HepG2 (cell line): ENCODE measurements around the gene TENM3. TPM values are rescaled to one million over a fixed set of nuclear protein-coding genes. Genes with fewer than 3 reads are reported as not detected.

Source experiments
- ATAC-seq: fragments of 200-7000 bp; cut with Tn5 transposase; 3 replicates; pipeline ENCODE4 v1.9.1; 2020; ENCODE audit warnings: mild to moderate bottlenecking, moderate library complexity
- BruUV-seq: library from RNA; stranded (reverse); fragments of 400-500 nt; replicated peaks from 2 replicates; lab custom pipeline; 2021; lab: Mats Ljungman, UMichigan
- CTCF ChIA-PET: fragments of 300-600 bp; formaldehyde crosslinking; extraction: SDS; loops from one replicate; lab custom pipeline; 2021; ENCODE audit warnings: low total read pairs, inconsistent platforms, low intra/inter-chr PET ratio; lab: Yijun Ruan, JAX
- POLR2A ChIA-PET: fragments of 350-600 bp; sonication (Branson Sonifier 250); formaldehyde crosslinking; loops from one replicate; lab custom pipeline; 2020; ENCODE audit warnings: antibody characterized with exemption, inconsistent platforms; lab: Yijun Ruan, JAX
- DNase-seq: peaks from one replicate; pipeline ENCODE4 v3.0.0-alpha.2; 2015; ENCODE audit warnings: low spot score
- FAIRE-seq: peaks from 3 replicates; lab custom pipeline; 2011; peaks lifted over from hg19 to GRCh38; lab: Jason Lieb, UNC
- H2AFZ ChIP-seq: one replicate; pipeline ENCODE4 v1.6.1; 2011; ENCODE audit warnings: low read length, inconsistent platforms
- H3K27ac ChIP-seq: fragments of 300-600 bp; 3 replicates; pipeline ENCODE4 v1.8.0; 2011; ENCODE audit warnings: mixed run types, mild to moderate bottlenecking, mixed read lengths, low read length, inconsistent platforms; ENCODE audit not compliant: insufficient read depth; ENCODE audit errors: extremely low read length
- H3K27me3 ChIP-seq, 2 experiments: fragments of 200-600 bp in 1 of 2; 2 replicates in 1 of 2; 3 replicates in 1 of 2; pipeline versions ENCODE4 v1.6.0 to v1.8.0; 2011; ENCODE audit warnings: low read length in 2 of 2, mild to moderate bottlenecking in 2 of 2, moderate library complexity in 2 of 2, inconsistent platforms in 1 of 2; ENCODE audit not compliant: insufficient read depth in 2 of 2, control insufficient read depth in 1 of 2
- H3K36me3 ChIP-seq, 2 experiments: fragments of 200-600 bp in 1 of 2; replicated peaks in 1 of 2; 2 replicates in 1 of 2; 3 replicates in 1 of 2; pipeline versions ENCODE4 v1.5.1 to v1.8.0; 2011; ENCODE audit warnings: low read length in 2 of 2, inconsistent platforms in 1 of 2; ENCODE audit not compliant: insufficient read depth in 2 of 2, control insufficient read depth in 1 of 2
- H3K4me1 ChIP-seq: 2 replicates; pipeline ENCODE4 v1.5.1; 2012; ENCODE audit warnings: low read length, inconsistent platforms; ENCODE audit not compliant: insufficient read depth
- H3K4me2 ChIP-seq: 2 replicates; pipeline ENCODE4 v1.6.0; 2011; ENCODE audit warnings: low read depth, low read length, inconsistent platforms
- H3K4me3 ChIP-seq, 3 experiments: fragments of 200-600 bp in 1 of 3; sonication (generic), shearing (Covaris generic) in 1 of 3; replicated peaks in 1 of 3; 2 replicates each; pipeline ENCODE4 v1.5.1; 2011 to 2016; ENCODE audit warnings: low read length in 3 of 3, inconsistent platforms in 2 of 3, low read depth in 2 of 3, mild to moderate bottlenecking in 2 of 3, control low read depth in 1 of 3, mixed read lengths in 1 of 3; ENCODE audit not compliant: insufficient read depth in 1 of 3
- H3K79me2 ChIP-seq: one replicate; pipeline ENCODE4 v1.6.1; 2011; ENCODE audit warnings: low read length, inconsistent platforms; ENCODE audit not compliant: insufficient read depth
- H3K9ac ChIP-seq: 2 replicates; pipeline ENCODE4 v1.6.0; 2011; ENCODE audit warnings: mild to moderate bottlenecking, low read depth, low read length, inconsistent platforms; ENCODE audit not compliant: insufficient read depth
- H3K9me3 ChIP-seq: 2 replicates; pipeline ENCODE4 v1.5.1; 2012; ENCODE audit warnings: mild to moderate bottlenecking, low read length
- H4K20me1 ChIP-seq: 2 replicates; pipeline ENCODE4 v1.6.0; 2011; ENCODE audit warnings: inconsistent platforms, mild to moderate bottlenecking, low read length, moderate library complexity; ENCODE audit not compliant: insufficient read depth
- ATF7-NPFF ChIP-seq: sonication (generic); formaldehyde crosslinking; IDR thresholded peaks from 2 replicates; pipeline ENCODE4 v1.8.1; 2023; ENCODE audit warnings: mild to moderate bottlenecking, low read depth, missing genetic modification reagents, moderate library complexity
- HDAC2 ChIP-seq: sonication (generic); formaldehyde crosslinking; IDR thresholded peaks from 2 replicates; pipeline ENCODE4 v1.4.0; 2020; ENCODE audit warnings: missing genetic modification reagents
- KDM1A ChIP-seq: IDR thresholded peaks from 2 replicates; pipeline ENCODE4 v1.6.1; 2016; ENCODE audit warnings: missing compliant biosample characterization
- KDM2A ChIP-seq: sonication (generic); formaldehyde crosslinking; IDR thresholded peaks from 2 replicates; pipeline ENCODE4 v1.4.0; 2020; ENCODE audit warnings: low read depth, missing genetic modification reagents, borderline replicate concordance
- MATR3 ChIP-seq: sonication (generic); formaldehyde crosslinking; IDR thresholded peaks from 2 replicates; pipeline ENCODE4 v1.4.0; 2020; ENCODE audit warnings: missing genetic modification reagents
- RELA ChIP-seq: sonication (generic); formaldehyde crosslinking; IDR thresholded peaks from 2 replicates; pipeline ENCODE4 v1.4.0; 2020; ENCODE audit warnings: missing genetic modification reagents
- SIX4 ChIP-seq: sonication (generic); formaldehyde crosslinking; IDR thresholded peaks from 2 replicates; pipeline ENCODE4 v1.4.0; 2020; ENCODE audit warnings: missing genetic modification reagents
- SOX13 ChIP-seq, 3 experiments: fragments of 450-650 bp in 1 of 3; sonication (generic) in 1 of 3; formaldehyde crosslinking in 1 of 3; IDR thresholded peaks in 2 of 3; conservative IDR thresholded peaks in 1 of 3; 2 replicates each; pipeline versions ENCODE4 v1.5.0 to v1.6.1; 2016 to 2020; ENCODE audit warnings: antibody characterized with exemption in 1 of 3, mild to moderate bottlenecking in 1 of 3, missing compliant biosample characterization in 1 of 3, missing genetic modification reagents in 1 of 3, moderate library complexity in 1 of 3
- SP4 ChIP-seq: sonication (generic); formaldehyde crosslinking; IDR thresholded peaks from 2 replicates; pipeline ENCODE4 v1.8.1; 2023; ENCODE audit warnings: mild to moderate bottlenecking, missing genetic modification reagents
- ZNF20 ChIP-seq: sonication (generic); formaldehyde crosslinking; IDR thresholded peaks from 2 replicates; pipeline ENCODE4 v1.4.0; 2020; ENCODE audit warnings: mild to moderate bottlenecking, moderate library complexity, missing genetic modification reagents
- ZNF441 ChIP-seq: sonication (generic); formaldehyde crosslinking; IDR thresholded peaks from 2 replicates; pipeline ENCODE4 v1.7.0; 2021; ENCODE audit warnings: missing genetic modification reagents, borderline replicate concordance
- ZNF709 ChIP-seq: sonication (generic); formaldehyde crosslinking; IDR thresholded peaks from 2 replicates; pipeline ENCODE4 v1.5.0; 2020; ENCODE audit warnings: mild to moderate bottlenecking, missing genetic modification reagents
- WGBS: methylation state at CpG from one replicate; pipeline ENCODE4 v1.1.6; 2017; ENCODE audit warnings: low lambda C conversion rate; 5-methylcytosine and 5-hydroxymethylcytosine counted together
- in situ Hi-C: cut with HindIII; loops from 2 replicates; pipeline ENCODE4 v1.10.0; 2017; ENCODE audit warnings: low pct_unique_long_range_greater_than_20kb; ENCODE audit not compliant: extremely low pct_ligation_motif_present
- intact Hi-C: fragments of 100-400 bp; cut with micrococcal nuclease; formaldehyde crosslinking; loops from one replicate; pipeline ENCODE4 v1.10.0; 2022; ENCODE audit not compliant: unreplicated experiment
- polyA plus RNA-seq, 8 experiments: library from polyadenylated mRNA; depleted of rRNA in 3 of 8; stranded (reverse) in 7 of 8; unstranded in 1 of 8; fragments of >200 nt; fragmentation: Illumina TruSeq in 4 of 8; extraction: Trizol in 4 of 8; gene quantifications; 2 replicates each; pipeline versions ENCODE4 v1.2.1 to v1.2.3, GENCODE V29; 2011 to 2016; ENCODE audit warnings: low read depth in 4 of 8, missing spikeins in 1 of 8, mixed read lengths in 1 of 8; ENCODE audit not compliant: insufficient read depth in 1 of 8
- total RNA-seq, 5 experiments: library from RNA; depleted of rRNA; stranded (reverse); fragments of >200 nt; fragmentation: Illumina TruSeq; extraction: Trizol; gene quantifications; 2 replicates each; pipeline ENCODE4 v1.2.3, GENCODE V29; 2016; ENCODE audit warnings: low read depth in 1 of 5
- TF ChIP-seq, protein P1 (sequence below): sonication (generic); formaldehyde crosslinking; IDR thresholded peaks from 2 replicates; pipeline ENCODE4 v1.4.0; 2020; ENCODE audit warnings: mild to moderate bottlenecking, missing genetic modification reagents, borderline replicate concordance
- TF ChIP-seq, protein P2 (sequence below): sonication (generic); formaldehyde crosslinking; IDR thresholded peaks from 2 replicates; pipeline ENCODE4 v1.4.0; 2020; ENCODE audit warnings: missing genetic modification reagents, mild to moderate bottlenecking, borderline replicate concordance
- TF ChIP-seq, protein P3 (sequence below): sonication (generic); formaldehyde crosslinking; IDR thresholded peaks from 2 replicates; pipeline ENCODE4 v1.4.0; 2020; ENCODE audit warnings: mild to moderate bottlenecking, missing genetic modification reagents
- TF ChIP-seq, protein P4 (sequence below): sonication (generic); formaldehyde crosslinking; IDR thresholded peaks from 2 replicates; pipeline ENCODE4 v1.8.1; 2023; ENCODE audit warnings: mild to moderate bottlenecking, moderate library complexity, missing genetic modification reagents

The TENM3 gene
- total and polyA plus RNA-seq, 2 of the 13 experiments (the other 11 are each of a cell fraction or from before 2014, with no cell fraction given): 0.04 TPM; not detected in 1

DNA sequence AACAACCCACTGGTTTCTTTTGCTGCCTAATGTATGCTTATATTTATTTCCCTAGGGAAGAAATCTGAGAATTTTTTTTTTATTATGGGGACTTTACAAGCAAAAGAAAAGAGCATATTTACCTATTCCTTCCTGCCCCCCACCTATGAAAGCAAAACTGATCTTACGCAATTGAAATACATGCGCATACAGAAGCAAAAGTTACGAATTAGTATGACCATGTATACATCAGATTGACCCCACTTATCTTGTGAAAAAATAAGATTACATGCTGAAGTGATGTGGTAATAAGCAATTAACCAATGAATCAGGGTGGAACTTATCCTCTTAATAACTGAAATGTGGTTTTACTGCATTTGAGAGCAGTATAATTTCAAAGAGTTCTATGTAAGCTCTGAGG, 151.0 kb downstream of the TENM3 start (continued):
- TF ChIP-seq KDM2A (CRISPR knock-in tag) (no peak), ATF7-NPFF (CRISPR knock-in tag) (no peak), SIX4 (no peak)

DNA sequence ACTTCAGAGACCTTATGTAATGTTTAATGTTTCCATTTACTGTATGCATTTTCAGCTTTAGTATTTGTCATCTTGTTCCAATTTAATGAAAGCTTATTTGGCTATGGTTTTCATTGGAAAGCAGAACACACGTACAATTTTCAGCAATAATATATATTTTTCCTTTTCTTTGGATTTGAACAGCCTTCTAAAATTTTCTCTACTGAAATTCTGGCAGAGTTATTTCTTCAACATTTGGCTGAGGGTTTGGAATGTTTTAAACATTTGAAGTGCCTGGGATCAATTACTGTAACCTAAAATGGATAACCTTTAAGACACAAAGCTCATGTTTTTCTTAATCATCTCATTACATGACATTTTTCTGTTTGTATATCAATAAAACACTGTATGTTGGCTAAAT, 156.9 kb downstream of the TENM3 start:
- no peak for ATAC-seq
- Histone ChIP-seq H3K4me1 (no peaks in the 10 kb centered on the region), H3K79me2 (no peaks in the 10 kb centered on the region), H3K9ac (no peak overlapping the region), H3K27me3 (0 out of 5 replicates have a peak, but pooled peaks cover 0 to 4% of the 10 kb centered on the region in 2 experiments), H3K4me3 (no peak overlapping the region), H4K20me1 (no peaks in the 10 kb centered on the region), H3K36me3 (no peaks in the 10 kb centered on the region), H3K9me3 (no peaks in the 10 kb centered on the region), H2AFZ (no peak overlapping the region), H3K27ac (no peak overlapping the region), H3K4me2 (no peak overlapping the region)
- POLR2A ChIA-PET: no interaction called here
- no peak for DNase-seq
- in situ Hi-C loops (no loop called here), intact Hi-C loops (no loop called here)
- WGBS: 9% methylated on average over 1 of the region's 1 CpG
- CTCF ChIA-PET: no interaction called here
- FAIRE-seq: no peak
- no TSS peak for BruUV-seq
- TF ChIP-seq ZNF709 (no peak), ZNF20 (no peak), SP4 (no peak), ZNF441 (CRISPR knock-in tag) (no peak), SOX13 (IDR thresholded peaks at IDR 0.05) (no peak), SOX13 (CRISPR knock-in tag; conservative IDR thresholded peaks at IDR 0.05 in 1 of 2, IDR thresholded peaks at IDR 0.05 in 1 of 2) (no peak), RELA (CRISPR knock-in tag) (no peak), MATR3 (CRISPR knock-in tag) (no peak), HDAC2 (CRISPR knock-in tag) (no peak), KDM1A (no peak)
- TF ChIP-seq, protein P1, sequence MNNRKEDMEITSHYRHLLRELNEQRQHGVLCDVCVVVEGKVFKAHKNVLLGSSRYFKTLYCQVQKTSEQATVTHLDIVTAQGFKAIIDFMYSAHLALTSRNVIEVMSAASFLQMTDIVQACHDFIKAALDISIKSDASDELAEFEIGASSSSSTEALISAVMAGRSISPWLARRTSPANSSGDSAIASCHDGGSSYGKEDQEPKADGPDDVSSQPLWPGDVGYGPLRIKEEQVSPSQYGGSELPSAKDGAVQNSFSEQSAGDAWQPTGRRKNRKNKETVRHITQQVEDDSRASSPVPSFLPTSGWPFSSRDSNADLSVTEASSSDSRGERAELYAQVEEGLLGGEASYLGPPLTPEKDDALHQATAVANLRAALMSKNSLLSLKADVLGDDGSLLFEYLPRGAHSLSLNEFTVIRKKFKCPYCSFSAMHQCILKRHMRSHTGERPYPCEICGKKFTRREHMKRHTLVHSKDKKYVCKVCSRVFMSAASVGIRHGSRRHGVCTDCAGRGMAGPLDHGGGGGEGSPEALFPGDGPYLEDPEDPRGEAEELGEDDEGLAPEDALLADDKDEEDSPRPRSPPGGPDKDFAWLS (CRISPR knock-in tag): no peak
- TF ChIP-seq, protein P2, sequence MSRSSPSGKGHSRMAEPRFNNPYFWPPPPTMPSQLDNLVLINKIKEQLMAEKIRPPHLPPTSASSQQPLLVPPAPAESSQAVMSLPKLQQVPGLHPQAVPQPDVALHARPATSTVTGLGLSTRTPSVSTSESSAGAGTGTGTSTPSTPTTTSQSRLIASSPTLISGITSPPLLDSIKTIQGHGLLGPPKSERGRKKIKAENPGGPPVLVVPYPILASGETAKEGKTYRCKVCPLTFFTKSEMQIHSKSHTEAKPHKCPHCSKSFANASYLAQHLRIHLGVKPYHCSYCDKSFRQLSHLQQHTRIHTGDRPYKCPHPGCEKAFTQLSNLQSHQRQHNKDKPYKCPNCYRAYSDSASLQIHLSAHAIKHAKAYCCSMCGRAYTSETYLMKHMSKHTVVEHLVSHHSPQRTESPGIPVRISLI (CRISPR knock-in tag): no peak
- TF ChIP-seq, protein P3, sequence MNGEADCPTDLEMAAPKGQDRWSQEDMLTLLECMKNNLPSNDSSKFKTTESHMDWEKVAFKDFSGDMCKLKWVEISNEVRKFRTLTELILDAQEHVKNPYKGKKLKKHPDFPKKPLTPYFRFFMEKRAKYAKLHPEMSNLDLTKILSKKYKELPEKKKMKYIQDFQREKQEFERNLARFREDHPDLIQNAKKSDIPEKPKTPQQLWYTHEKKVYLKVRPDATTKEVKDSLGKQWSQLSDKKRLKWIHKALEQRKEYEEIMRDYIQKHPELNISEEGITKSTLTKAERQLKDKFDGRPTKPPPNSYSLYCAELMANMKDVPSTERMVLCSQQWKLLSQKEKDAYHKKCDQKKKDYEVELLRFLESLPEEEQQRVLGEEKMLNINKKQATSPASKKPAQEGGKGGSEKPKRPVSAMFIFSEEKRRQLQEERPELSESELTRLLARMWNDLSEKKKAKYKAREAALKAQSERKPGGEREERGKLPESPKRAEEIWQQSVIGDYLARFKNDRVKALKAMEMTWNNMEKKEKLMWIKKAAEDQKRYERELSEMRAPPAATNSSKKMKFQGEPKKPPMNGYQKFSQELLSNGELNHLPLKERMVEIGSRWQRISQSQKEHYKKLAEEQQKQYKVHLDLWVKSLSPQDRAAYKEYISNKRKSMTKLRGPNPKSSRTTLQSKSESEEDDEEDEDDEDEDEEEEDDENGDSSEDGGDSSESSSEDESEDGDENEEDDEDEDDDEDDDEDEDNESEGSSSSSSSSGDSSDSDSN (CRISPR knock-in tag): no peak
- TF ChIP-seq, protein P4, sequence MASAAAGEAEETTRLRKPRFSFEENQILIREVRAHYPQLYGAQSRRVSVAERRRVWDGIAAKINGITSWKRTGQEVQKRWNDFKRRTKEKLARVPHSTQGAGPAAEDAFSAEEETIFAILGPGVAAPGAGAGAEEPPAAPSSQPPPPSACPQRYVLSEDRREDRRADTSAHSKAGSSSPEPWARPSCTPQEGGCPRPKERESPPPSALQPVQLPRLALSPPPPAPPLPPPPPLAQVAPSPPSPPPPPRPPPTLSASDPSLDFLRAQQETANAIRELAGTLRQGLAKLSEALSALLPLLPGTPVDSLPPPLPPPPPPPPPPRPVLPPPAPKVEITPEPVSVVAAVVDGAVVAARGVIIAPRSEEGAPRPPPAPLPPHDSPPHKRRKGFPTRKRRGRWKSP (CRISPR knock-in tag): no peak
